Measurements from ENCODE around the gene C1orf232.
A peak's percentile ranks its signal among the peaks of the same experiment; 100 is the strongest.

Gene C1orf232

DNA sequence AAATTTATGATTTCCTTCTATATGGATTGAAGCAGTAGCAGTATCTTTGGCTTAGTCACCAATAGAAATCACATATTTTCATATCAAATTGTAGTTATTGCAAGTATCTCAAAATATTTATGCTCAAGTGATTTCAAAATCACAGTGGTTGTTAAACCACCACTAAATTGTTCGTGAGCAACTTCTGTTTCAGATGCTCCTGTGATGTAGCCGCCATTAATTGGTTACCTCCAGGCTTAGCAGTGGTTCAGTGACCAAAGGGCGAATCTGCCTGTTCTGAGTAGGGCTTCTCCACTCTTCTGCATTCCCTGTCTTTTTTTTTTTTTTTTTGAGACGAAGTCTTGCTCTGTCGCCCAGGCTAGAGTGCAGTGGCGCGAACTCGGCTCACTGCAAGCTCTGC, 6.6 kb upstream of the C1orf232 start:
- H3K18ac ChIP-seq (ENCODE audit: low read length): no peak overlapping the region
- no peak overlapping the region for H3K4me3 ChIP-seq (ENCODE audit: low read length)
- H3K36me3 ChIP-seq (ENCODE audit: control insufficient read depth, insufficient read depth, low read length): no peaks in the 10 kb centered on the region
- H3K4ac ChIP-seq (ENCODE audit: low read depth, low read length): no peak overlapping the region
- no peak overlapping the region for H4K5ac ChIP-seq (ENCODE audit: low read length)
- H3K9ac ChIP-seq (ENCODE audit: low read length): no peak overlapping the region
- H3K27ac ChIP-seq (ENCODE audit: low read depth, low read length): no peak overlapping the region
- H3K56ac ChIP-seq (ENCODE audit: low read length): no peak overlapping the region
- no peaks in the 10 kb centered on the region for H3K4me1 ChIP-seq (ENCODE audit: control insufficient read depth, low read depth, low read length)
- no peak overlapping the region for H3K23ac ChIP-seq (ENCODE audit: low read length)
- peaks cover 10% of the 10 kb centered on the region for H3K79me1 ChIP-seq (ENCODE audit: low read length)
- H2BK120ac ChIP-seq (ENCODE audit: low read depth, low read length): no peak overlapping the region
- WGBS (ENCODE audit: extremely low coverage, insufficient coverage, low lambda C conversion rate): no CpG with 5 or more reads among the region's 8 CpGs
- no peak overlapping the region for H2BK5ac ChIP-seq (ENCODE audit: low read length)
- H3K4me2 ChIP-seq (ENCODE audit: low read length): no peak overlapping the region
- H4K8ac ChIP-seq (ENCODE audit: low read depth, low read length): no peak overlapping the region
- no peak overlapping the region for H2AK5ac ChIP-seq (ENCODE audit: low read length)
- no peak for DNase-seq
- H3K27me3 ChIP-seq (ENCODE audit: insufficient read depth, low read length, poor library complexity): no peaks in the 10 kb centered on the region
- H2BK15ac ChIP-seq (replicated peaks; ENCODE audit: low read depth): no peak overlapping the region
- peaks cover 6% of the 10 kb centered on the region for H3K79me2 ChIP-seq (ENCODE audit: control insufficient read depth, insufficient read depth, low read length)

DNA sequence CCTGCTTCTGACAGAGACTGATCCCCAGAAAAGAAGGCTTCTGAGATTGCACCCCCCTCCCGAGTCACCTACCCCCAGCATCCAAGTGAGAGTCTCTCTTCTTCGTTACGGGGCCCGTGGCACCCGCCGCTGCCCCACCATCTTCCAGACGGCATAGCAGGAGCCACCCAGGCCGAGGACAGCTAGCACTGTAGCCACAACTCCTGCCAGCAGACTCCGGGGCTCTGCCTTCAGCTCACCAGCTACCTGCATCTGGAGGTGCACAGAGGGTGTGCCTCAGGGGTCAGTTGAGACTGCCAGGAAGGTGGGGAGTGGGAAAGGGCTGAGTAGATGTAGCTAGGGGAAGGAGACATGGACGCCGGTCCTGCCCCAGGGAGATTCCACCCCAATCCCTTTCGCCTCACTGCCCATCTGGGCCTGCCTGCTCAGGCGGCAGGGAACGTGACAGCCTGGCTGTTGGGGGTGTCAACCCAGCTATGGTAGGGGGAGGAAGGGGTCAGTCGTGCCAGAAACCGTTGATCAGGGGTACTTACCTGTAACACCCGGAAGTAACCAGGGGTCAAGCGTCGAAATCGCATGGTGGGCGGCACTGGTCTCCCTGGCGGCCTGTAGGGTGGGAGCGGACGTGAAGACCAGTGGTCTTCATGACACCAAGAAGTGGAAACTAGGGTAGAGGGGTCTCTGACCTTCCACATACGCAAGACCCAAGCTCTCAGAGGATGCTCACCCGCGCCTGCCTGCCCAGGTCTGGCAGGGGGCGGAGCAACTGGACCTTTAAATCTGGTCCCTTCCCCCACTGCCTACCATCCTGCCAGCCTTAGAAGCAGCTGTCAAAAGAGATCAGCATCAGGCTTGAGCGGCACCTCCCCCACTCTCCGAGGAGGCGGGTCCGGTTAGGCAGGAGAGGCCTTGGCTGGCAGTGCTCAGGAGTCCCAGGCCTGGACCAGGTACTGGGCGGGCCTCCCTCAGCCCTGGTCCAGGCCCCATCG, 2.6 kb upstream of the C1orf232 start, which contains the start of gene ZNF593OS:
Gene ZNF593OS (minus strand): TSS at position 749 of the 989 bp plus-strand sequence. CDS start 171 bp downstream, at position 578.
- peaks cover 14% of the 10 kb centered on the region for H3K79me1 ChIP-seq (ENCODE audit: low read length)
- peak within 1 kb of the TSS; percentile 78 for H3K4me2 ChIP-seq (ENCODE audit: low read length)
- H3K4me3 ChIP-seq (ENCODE audit: low read length): no peak within 1 kb of the TSS
- no peak for DNase-seq
- H3K9ac ChIP-seq (ENCODE audit: low read length): peak within 1 kb of the TSS; percentile 77
- H3K4ac ChIP-seq (ENCODE audit: low read depth, low read length): no peak within 1 kb of the TSS
- H2AK5ac ChIP-seq (ENCODE audit: low read length): no peak within 1 kb of the TSS
- no peak within 1 kb of the TSS for H3K23ac ChIP-seq (ENCODE audit: low read length)
- H2BK5ac ChIP-seq (ENCODE audit: low read length): no peak within 1 kb of the TSS
- no peaks in the 10 kb centered on the region for H3K36me3 ChIP-seq (ENCODE audit: control insufficient read depth, insufficient read depth, low read length)
- H3K27ac ChIP-seq (ENCODE audit: low read depth, low read length): no peak within 1 kb of the TSS
- H4K5ac ChIP-seq (ENCODE audit: low read length): no peak within 1 kb of the TSS
- WGBS (ENCODE audit: extremely low coverage, insufficient coverage, low lambda C conversion rate): no CpG with 5 or more reads among the region's 34 CpGs
- peak within 1 kb of the TSS; percentile 15 for H3K56ac ChIP-seq (ENCODE audit: low read length)
- no peak within 1 kb of the TSS for H4K8ac ChIP-seq (ENCODE audit: low read depth, low read length)
- peaks cover 8% of the 10 kb centered on the region for H3K79me2 ChIP-seq (ENCODE audit: control insufficient read depth, insufficient read depth, low read length)
- no peak within 1 kb of the TSS for H2BK120ac ChIP-seq (ENCODE audit: low read depth, low read length)
- no peaks in the 10 kb centered on the region for H3K27me3 ChIP-seq (ENCODE audit: insufficient read depth, low read length, poor library complexity)
- H3K4me1 ChIP-seq (ENCODE audit: control insufficient read depth, low read depth, low read length): peaks cover 3% of the 10 kb centered on the region
- H2BK15ac ChIP-seq (replicated peaks; ENCODE audit: low read depth): no peak within 1 kb of the TSS
- H3K18ac ChIP-seq (ENCODE audit: low read length): no peak within 1 kb of the TSS

DNA sequence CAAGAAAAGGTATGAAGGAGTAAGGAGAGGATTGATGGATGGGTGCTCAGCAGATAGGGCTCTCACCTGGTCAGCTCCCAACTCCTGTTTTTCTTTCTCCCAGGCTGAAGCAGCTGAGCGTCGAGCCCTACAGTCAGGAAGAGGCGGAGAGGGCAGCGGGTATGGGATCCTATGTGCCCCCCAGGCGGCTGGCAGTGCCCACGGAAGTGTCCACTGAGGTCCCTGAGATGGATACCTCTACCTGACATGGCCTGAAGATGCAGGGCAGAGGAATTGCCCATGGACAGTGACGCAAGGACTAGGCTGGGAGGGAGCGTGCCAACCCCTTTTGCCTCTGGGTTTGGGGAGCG, 1.7 kb upstream of the C1orf232 start:
- H3K79me1 ChIP-seq (ENCODE audit: low read length): peaks cover 14% of the 10 kb centered on the region
- peak overlapping the region; percentile 50 for H2AK5ac ChIP-seq (ENCODE audit: low read length)
- H3K4me2 ChIP-seq (ENCODE audit: low read length): peak overlapping the region; percentile 78
- peaks cover 8% of the 10 kb centered on the region for H3K79me2 ChIP-seq (ENCODE audit: control insufficient read depth, insufficient read depth, low read length)
- H3K9ac ChIP-seq (ENCODE audit: low read length): peak overlapping the region; percentile 77
- no peak overlapping the region for H3K18ac ChIP-seq (ENCODE audit: low read length)
- H3K4me1 ChIP-seq (ENCODE audit: control insufficient read depth, low read depth, low read length): peaks cover 9% of the 10 kb centered on the region
- no peaks in the 10 kb centered on the region for H3K27me3 ChIP-seq (ENCODE audit: insufficient read depth, low read length, poor library complexity)
- no peaks in the 10 kb centered on the region for H3K36me3 ChIP-seq (ENCODE audit: control insufficient read depth, insufficient read depth, low read length)
- H3K4ac ChIP-seq (ENCODE audit: low read depth, low read length): no peak overlapping the region
- no peak overlapping the region for H4K5ac ChIP-seq (ENCODE audit: low read length)
- H3K56ac ChIP-seq (ENCODE audit: low read length): peak overlapping the region; percentile 96
- peak overlapping the region; percentile 83 for H3K23ac ChIP-seq (ENCODE audit: low read length)
- H3K4me3 ChIP-seq (ENCODE audit: low read length): peak overlapping the region; percentile 88
- no peak overlapping the region for H4K8ac ChIP-seq (ENCODE audit: low read depth, low read length)
- WGBS (ENCODE audit: extremely low coverage, insufficient coverage, low lambda C conversion rate): no CpG with 5 or more reads among the region's 9 CpGs
- H3K27ac ChIP-seq (ENCODE audit: low read depth, low read length): no peak overlapping the region
- no peak overlapping the region for H2BK120ac ChIP-seq (ENCODE audit: low read depth, low read length)
- no peak overlapping the region for H2BK5ac ChIP-seq (ENCODE audit: low read length)
- H2BK15ac ChIP-seq (replicated peaks; ENCODE audit: low read depth): no peak overlapping the region
- DNase-seq: no peak

- no CpG with 5 or more reads among the region's 76 CpGs for WGBS (ENCODE audit: extremely low coverage, insufficient coverage, low lambda C conversion rate)
- Histone ChIP-seq H3K23ac (ENCODE audit: low read length) (peak within 1 kb of the TSS; percentile 83), H4K8ac (ENCODE audit: low read depth, low read length) (no peak within 1 kb of the TSS), H3K79me2 (ENCODE audit: control insufficient read depth, insufficient read depth, low read length) (peaks cover 8% of the 10 kb centered on the region), H3K4ac (ENCODE audit: low read depth, low read length) (peak within 1 kb of the TSS; percentile 39), H3K18ac (ENCODE audit: low read length) (peak within 1 kb of the TSS; percentile 31), H3K79me1 (ENCODE audit: low read length) (peaks cover 14% of the 10 kb centered on the region), H3K27me3 (ENCODE audit: insufficient read depth, low read length, poor library complexity) (no peaks in the 10 kb centered on the region), H2AK5ac (ENCODE audit: low read length) (peak within 1 kb of the TSS; percentile 50), H3K4me1 (ENCODE audit: control insufficient read depth, low read depth, low read length) (peaks cover 14% of the 10 kb centered on the region), H4K5ac (ENCODE audit: low read length) (no peak within 1 kb of the TSS), H3K36me3 (ENCODE audit: control insufficient read depth, insufficient read depth, low read length) (no peaks in the 10 kb centered on the region), H2BK5ac (ENCODE audit: low read length) (no peak within 1 kb of the TSS), H3K56ac (ENCODE audit: low read length) (peak within 1 kb of the TSS; percentile 96), H3K9ac (ENCODE audit: low read length) (peak within 1 kb of the TSS; percentile 77), H2BK120ac (ENCODE audit: low read depth, low read length) (no peak within 1 kb of the TSS), H3K4me3 (ENCODE audit: low read length) (peak within 1 kb of the TSS; percentile 88), H3K4me2 (ENCODE audit: low read length) (peak within 1 kb of the TSS; percentile 78), H2BK15ac (replicated peaks; ENCODE audit: low read depth) (no peak within 1 kb of the TSS), H3K27ac (ENCODE audit: low read depth, low read length) (no peak within 1 kb of the TSS)
- peak; percentile 93 for DNase-seq
Observed at GRCh38 chr1:26169669-26170471, 1.1 kb upstream of the C1orf232 start, which contains the start of gene ZNF593. ZNF593 (plus strand) TSS chr1:26169908; CDS start chr1:26169984, 76 bp downstream.

DNA sequence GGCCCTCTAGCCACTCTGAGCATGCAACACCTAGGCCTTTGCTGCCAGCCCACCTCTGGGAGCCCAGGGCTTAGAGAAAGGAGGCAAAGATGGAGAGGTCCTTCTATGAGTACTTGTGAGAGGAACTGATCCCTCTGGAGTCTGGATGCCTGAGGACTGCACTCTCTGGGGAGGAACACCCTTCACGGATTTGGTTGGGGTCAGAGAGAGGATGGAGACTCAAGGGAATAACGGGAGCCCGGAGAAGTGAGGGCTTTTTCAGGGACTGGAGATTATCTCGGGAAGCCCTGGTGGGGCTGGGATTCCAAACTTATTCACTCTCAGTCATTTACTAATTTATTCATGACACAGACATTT, 413 bp upstream of the C1orf232 start:
- Histone ChIP-seq H2BK15ac (replicated peaks; ENCODE audit: low read depth) (no peak overlapping the region), H3K23ac (ENCODE audit: low read length) (no peak overlapping the region), H3K18ac (ENCODE audit: low read length) (no peak overlapping the region), H2BK5ac (ENCODE audit: low read length) (no peak overlapping the region), H3K56ac (ENCODE audit: low read length) (peak overlapping the region; percentile 76), H4K8ac (ENCODE audit: low read depth, low read length) (no peak overlapping the region), H4K5ac (ENCODE audit: low read length) (no peak overlapping the region), H3K4me1 (ENCODE audit: control insufficient read depth, low read depth, low read length) (peaks cover 18% of the 10 kb centered on the region), H2AK5ac (ENCODE audit: low read length) (no peak overlapping the region), H3K79me2 (ENCODE audit: control insufficient read depth, insufficient read depth, low read length) (peaks cover 8% of the 10 kb centered on the region), H3K4me3 (ENCODE audit: low read length) (no peak overlapping the region), H3K9ac (ENCODE audit: low read length) (no peak overlapping the region), H3K4me2 (ENCODE audit: low read length) (peak overlapping the region; percentile 24), H3K27ac (ENCODE audit: low read depth, low read length) (no peak overlapping the region), H3K79me1 (ENCODE audit: low read length) (peaks cover 14% of the 10 kb centered on the region), H3K27me3 (ENCODE audit: insufficient read depth, low read length, poor library complexity) (no peaks in the 10 kb centered on the region), H3K4ac (ENCODE audit: low read depth, low read length) (no peak overlapping the region), H3K36me3 (ENCODE audit: control insufficient read depth, insufficient read depth, low read length) (no peaks in the 10 kb centered on the region), H2BK120ac (ENCODE audit: low read depth, low read length) (no peak overlapping the region)
- WGBS (ENCODE audit: extremely low coverage, insufficient coverage, low lambda C conversion rate): no CpG with 5 or more reads among the region's 4 CpGs
- DNase-seq: no peak
